GM08714 (cell line): ENCODE data around the gene RDH8.
"Not testable (repeated sequence)": the region's sequence is repeated elsewhere in the genome, so short reads cannot be mapped to it uniquely, and the experiment has no call there.

ENCODE experiments used
- H3K4me3 ChIP-seq: fragments of 200-500 bp; sonication (Bioruptor generic); 2 replicates; pipeline ENCODE4 v1.5.1; 2014; ENCODE audit warnings: mild to moderate bottlenecking, low read length, inconsistent platforms
- ZNF274 ChIP-seq: IDR thresholded peaks from 2 replicates; pipeline ENCODE4 v1.6.1; 2012; ENCODE audit warnings: mild to moderate bottlenecking, low read depth, low read length

Gene RDH8

DNA sequence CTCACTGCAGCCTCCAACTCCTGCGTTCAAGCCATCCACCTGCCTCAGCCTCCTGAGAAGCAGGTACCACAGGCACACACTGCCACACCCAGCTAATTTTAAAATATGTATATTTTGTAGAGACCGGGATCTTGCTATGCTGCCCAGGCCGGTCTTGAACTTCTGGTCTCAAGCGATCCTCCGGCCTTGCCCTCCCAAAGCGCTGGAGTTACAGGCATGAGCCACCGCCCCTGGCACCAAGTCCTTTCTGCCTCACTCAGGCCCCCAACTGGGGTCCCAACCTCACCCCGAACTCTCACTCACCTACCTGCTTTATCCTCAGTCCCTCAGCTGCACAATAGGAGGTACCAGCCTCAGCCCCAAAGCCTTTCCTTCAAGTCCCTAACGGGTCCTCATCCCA lies 2.3 kb upstream of the RDH8 start:
- no peak for TF ChIP-seq ZNF274
- H3K4me3 ChIP-seq: no peak overlapping the region

DNA sequence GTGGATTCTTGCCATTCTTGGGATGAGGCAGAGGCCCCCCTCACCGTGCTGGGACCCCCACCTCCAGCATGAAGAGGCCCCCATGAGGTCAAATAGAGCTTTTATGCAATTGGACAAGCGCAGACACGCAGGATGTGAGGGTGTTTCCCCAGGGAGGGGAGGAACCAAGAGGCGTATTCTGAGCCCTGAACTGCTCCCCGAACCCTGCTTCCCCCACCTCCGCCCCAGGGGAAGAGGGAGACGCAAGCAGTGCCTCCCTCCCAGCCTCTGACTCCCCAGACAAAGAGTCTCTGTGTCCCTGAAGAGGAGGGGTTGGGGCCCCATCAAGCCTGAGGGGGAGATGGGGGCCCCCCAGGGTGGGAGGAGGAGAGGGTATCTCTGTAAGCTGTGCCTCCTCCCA lies 1.3 kb upstream of the RDH8 start:
- no peak for TF ChIP-seq ZNF274
- no peak overlapping the region for H3K4me3 ChIP-seq

- H3K4me3 ChIP-seq: no peak overlapping the region
- TF ChIP-seq ZNF274: no peak
Observed at GRCh38 chr19:10013834-10014618, 743 bp downstream of the RDH8 start.

DNA sequence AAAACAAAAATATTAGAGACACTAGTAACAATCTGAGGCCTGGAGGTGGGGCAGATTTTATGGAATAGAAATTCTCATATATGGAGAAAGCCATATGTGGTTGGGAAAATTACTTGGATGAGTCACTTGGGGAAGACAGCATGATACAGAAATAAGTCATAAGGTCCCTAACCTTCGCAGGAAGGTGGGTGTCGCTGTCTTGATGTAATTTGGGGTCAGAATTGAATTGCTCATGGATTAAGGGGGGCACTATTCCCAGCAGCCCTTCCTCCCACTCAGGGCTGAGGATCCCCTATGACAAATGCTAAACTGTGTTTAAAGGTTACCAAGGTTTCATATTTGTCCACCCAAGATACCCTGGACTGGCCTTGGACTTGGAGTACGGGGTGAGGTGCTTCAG lies 5.0 kb downstream of the RDH8 start:
- no peak overlapping the region for H3K4me3 ChIP-seq
- no peak for TF ChIP-seq ZNF274

GRCh38 chr19:10018786-10019185 lies 5.5 kb downstream of the RDH8 start:
- no peak for TF ChIP-seq ZNF274
- H3K4me3 ChIP-seq: no peak overlapping the region

- TF ChIP-seq ZNF274: no peak
Observed at GRCh38 chr19:10019246-10019645, 6.0 kb downstream of the RDH8 start.

GRCh38 chr19:10020851-10021250 lies 7.6 kb downstream of the RDH8 start:
- no peak for TF ChIP-seq ZNF274
- no peak overlapping the region for H3K4me3 ChIP-seq

More at GRCh38 chr19:10019246-10019645, 6.0 kb downstream of the RDH8 start:
- no peak overlapping the region for H3K4me3 ChIP-seq

DNA sequence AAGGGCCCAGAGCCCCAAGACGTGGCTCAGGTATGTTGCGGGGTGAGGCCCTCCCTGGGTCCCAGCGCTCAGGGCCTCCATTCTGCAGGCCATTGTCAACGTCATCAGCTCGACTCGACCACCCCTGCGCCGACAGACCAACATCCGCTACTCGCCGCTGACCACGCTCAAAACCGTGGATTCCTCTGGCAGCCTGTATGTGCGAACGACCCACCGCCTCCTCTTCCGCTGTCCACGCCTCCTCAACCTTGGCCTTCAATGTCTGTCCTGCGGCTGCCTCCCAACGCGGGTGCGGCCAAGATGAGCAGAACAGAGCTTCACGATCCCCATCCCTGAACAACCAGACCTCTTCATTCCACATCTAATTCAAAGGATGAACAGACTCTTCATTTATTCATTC lies 8.2 kb downstream of the RDH8 start:
- TF ChIP-seq ZNF274: no peak
- no peak overlapping the region for H3K4me3 ChIP-seq

GRCh38 chr19:10021863-10022262 lies 8.6 kb downstream of the RDH8 start:
- H3K4me3 ChIP-seq: no peak overlapping the region

GRCh38 chr19:10023096-10023495 lies 9.8 kb downstream of the RDH8 start:
- H3K4me3 ChIP-seq: not testable (repeated sequence)

More at GRCh38 chr19:10021863-10022262, 8.6 kb downstream of the RDH8 start:
- TF ChIP-seq ZNF274: no peak

GRCh38 chr19:10026744-10027143 lies 13.5 kb downstream of the RDH8 start:
- no peak overlapping the region for H3K4me3 ChIP-seq
- TF ChIP-seq ZNF274: no peak

- no peak for TF ChIP-seq ZNF274
- H3K4me3 ChIP-seq: no peak overlapping the region
Observed at GRCh38 chr19:10027158-10027997, 14.1 kb downstream of the RDH8 start.

GRCh38 chr19:10033614-10034013 lies 20.3 kb downstream of the RDH8 start:
- no peak for TF ChIP-seq ZNF274
- no peak overlapping the region for H3K4me3 ChIP-seq

DNA sequence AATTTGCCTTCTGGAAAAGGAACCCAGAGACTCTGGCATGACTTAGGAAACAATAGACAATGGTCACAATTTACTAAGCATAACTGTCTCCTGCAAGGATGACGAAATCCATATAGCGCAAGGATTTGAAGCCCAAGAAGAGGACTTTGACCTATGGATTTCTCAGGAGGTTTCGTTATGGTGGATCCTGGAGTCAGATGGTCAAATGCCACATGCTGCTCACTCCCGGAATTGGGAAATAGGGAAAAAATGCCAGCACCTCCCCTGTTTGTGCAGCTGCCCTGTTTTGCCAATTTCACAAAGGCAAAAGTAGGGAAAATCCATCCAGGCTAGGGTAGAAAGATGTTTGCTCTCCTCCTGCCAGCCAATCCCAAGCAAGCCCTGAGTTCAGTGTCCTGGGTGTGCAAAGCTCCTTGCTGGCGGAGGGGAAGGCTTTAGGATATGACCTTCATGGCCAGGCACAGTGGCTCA lies 23.4 kb downstream of the RDH8 start:
- no peak for TF ChIP-seq ZNF274
- no peak overlapping the region for H3K4me3 ChIP-seq

GRCh38 chr19:10037367-10037766 lies 24.1 kb downstream of the RDH8 start:
- no peak overlapping the region for H3K4me3 ChIP-seq
- no peak for TF ChIP-seq ZNF274

DNA sequence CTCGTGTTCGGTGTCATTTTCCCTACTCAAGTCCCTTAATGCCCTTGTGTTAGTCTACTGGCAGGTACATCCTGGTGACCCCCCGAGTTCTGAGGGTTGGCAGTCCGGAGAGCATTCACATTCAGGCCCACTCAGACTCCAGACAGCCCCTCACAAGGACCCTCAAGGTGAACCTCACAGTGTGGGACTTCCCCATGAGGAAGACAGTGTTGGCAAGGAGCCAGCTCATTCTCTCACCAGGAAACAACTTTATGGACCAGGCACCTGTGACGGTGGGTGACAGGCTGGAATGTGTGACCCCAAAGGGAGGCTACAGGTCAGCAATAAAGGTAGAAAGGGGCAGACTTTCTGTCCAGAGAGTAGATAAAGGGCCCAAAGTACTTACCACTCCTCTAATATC lies 24.5 kb downstream of the RDH8 start:
- no peak for TF ChIP-seq ZNF274
- H3K4me3 ChIP-seq: no peak overlapping the region
